Caco-2 (cell line): ENCODE results near the gene HS3ST4. TPM values are rescaled to one million over a fixed set of nuclear protein-coding genes. Genes with fewer than 3 reads are reported as not detected.

ENCODE experiments used
- BruUV-seq: library from RNA; stranded (reverse); fragments of 400-500 nt; replicated peaks from 2 replicates; lab custom pipeline; 2021; lab: Mats Ljungman, UMichigan
- CTCF ChIA-PET: fragments of 300-600 bp; sonication (Branson Sonifier 250); formaldehyde crosslinking; loops from one replicate; lab custom pipeline; 2022; ENCODE audit warnings: antibody characterized with exemption; lab: Charles Lee
- POLR2A ChIA-PET: fragments of 300-600 bp; sonication (Branson Sonifier 250); formaldehyde crosslinking; loops from one replicate; lab custom pipeline; 2022; ENCODE audit warnings: antibody characterized with exemption; lab: Charles Lee
- DNase-seq, 2 experiments: peaks; one replicate each; pipeline versions ENCODE4 v3.0.0 to v3.0.0-alpha.2; 2020 to 2022
- H3K27me3 ChIP-seq: replicated peaks from 2 replicates; pipeline ENCODE4 v1.6.0; 2011; ENCODE audit warnings: low read length; ENCODE audit not compliant: control insufficient read depth, insufficient read depth
- H3K36me3 ChIP-seq: 2 replicates; pipeline ENCODE4 v1.5.1; 2011; ENCODE audit warnings: low read length; ENCODE audit not compliant: control insufficient read depth, insufficient read depth
- H3K4me1 ChIP-seq: fragments of 250-450 bp; sonication (Bioruptor Pico); 2 replicates; pipeline ENCODE4 v1.5.1; 2020; ENCODE audit warnings: mild to moderate bottlenecking
- H3K4me3 ChIP-seq: 2 replicates; pipeline ENCODE4 v1.5.1; 2011; ENCODE audit warnings: low read depth, mild to moderate bottlenecking, control low read depth, low read length
- H3K9me3 ChIP-seq: fragments of 250-450 bp; sonication (Bioruptor Pico); 2 replicates; pipeline ENCODE4 v1.5.1; 2020; ENCODE audit warnings: mild to moderate bottlenecking, moderate library complexity
- H3K27ac Mint-ChIP-seq: one replicate; pipeline ENCODE4 v1.8.0; 2022; ENCODE audit warnings: mixed read lengths; ENCODE audit not compliant: unreplicated experiment
- H3K27me3 Mint-ChIP-seq: one replicate; pipeline ENCODE4 v1.8.0; 2022; ENCODE audit warnings: mixed read lengths; ENCODE audit not compliant: insufficient read depth, unreplicated experiment
- H3K36me3 Mint-ChIP-seq: one replicate; pipeline ENCODE4 v1.8.0; 2022; ENCODE audit warnings: mild to moderate bottlenecking, mixed read lengths; ENCODE audit not compliant: insufficient read depth, unreplicated experiment
- H3K4me1 Mint-ChIP-seq: one replicate; pipeline ENCODE4 v1.8.0; 2022; ENCODE audit warnings: low read depth, mixed read lengths; ENCODE audit not compliant: unreplicated experiment
- H3K4me3 Mint-ChIP-seq: one replicate; pipeline ENCODE4 v1.8.0; 2022; ENCODE audit warnings: mild to moderate bottlenecking, moderate library complexity, mixed read lengths; ENCODE audit not compliant: unreplicated experiment
- H3K9me3 Mint-ChIP-seq: one replicate; pipeline ENCODE4 v1.8.0; 2022; ENCODE audit warnings: mixed read lengths; ENCODE audit not compliant: unreplicated experiment
- intact Hi-C: fragments of 100-400 bp; cut with micrococcal nuclease; formaldehyde crosslinking; loops from one replicate; pipeline ENCODE4 v1.10.0; 2022; ENCODE audit not compliant: unreplicated experiment
- total RNA-seq: library from RNA; stranded (reverse); gene quantifications from 2 replicates; pipeline ENCODE4 v1.2.3, GENCODE V29; 2022
- TF ChIP-seq, protein P1 (sequence below), 2 experiments: fragments of 200-600 bp in 1 of 2; IDR thresholded peaks; 1 replicate in 1 of 2; 2 replicates in 1 of 2; pipeline versions ENCODE4 v1.5.1 to v1.8.0; 2011 to 2022; ENCODE audit warnings: antibody characterized with exemption in 1 of 2, control low read depth in 1 of 2, inconsistent platforms in 1 of 2, low read depth in 1 of 2, low read length in 1 of 2, mild to moderate bottlenecking in 1 of 2, moderate library complexity in 1 of 2; ENCODE audit not compliant: insufficient read depth in 1 of 2, severe bottlenecking in 1 of 2, unreplicated experiment in 1 of 2

Gene HS3ST4
- total RNA-seq, 1 experiment from 2014 or later, result 0.11 TPM

DNA sequence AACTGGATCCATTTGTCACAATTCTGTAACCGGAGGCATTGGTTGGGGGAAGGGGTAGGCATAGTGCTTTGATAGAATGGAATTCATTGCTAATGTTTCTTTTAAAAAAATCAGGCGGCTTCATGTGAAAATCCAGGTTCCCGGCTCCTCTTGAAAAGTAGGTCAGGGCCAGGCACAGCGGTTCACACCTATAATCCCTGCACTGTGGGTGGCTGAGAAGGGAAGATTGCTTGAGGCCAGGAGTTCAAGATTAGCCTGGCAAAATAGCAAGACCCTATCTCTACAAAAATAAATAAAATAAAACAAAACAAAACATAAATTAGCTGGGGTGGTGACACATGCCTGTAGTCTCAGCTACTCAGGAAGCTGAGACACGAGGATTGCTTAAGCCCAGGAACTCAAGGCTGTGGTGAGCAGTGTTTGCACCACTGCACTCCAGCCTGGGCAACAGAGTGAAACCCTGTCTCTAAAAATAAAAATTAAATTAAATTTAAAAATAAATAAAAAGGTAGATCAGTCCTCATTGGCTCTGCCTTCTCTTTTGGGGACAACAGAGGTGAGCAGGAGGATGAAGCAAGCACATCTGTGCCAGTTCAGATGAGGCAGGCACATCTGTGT is 466.5 kb downstream of the HS3ST4 start:
- Histone ChIP-seq H3K36me3 (no peaks in the 10 kb centered on the region), H3K9me3 (no peaks in the 10 kb centered on the region), H3K4me3 (no peak overlapping the region), H3K27me3 (no peaks in the 10 kb centered on the region), H3K4me1 (no peaks in the 10 kb centered on the region)
- ChIA-PET POLR2A (no interaction called here), CTCF (no interaction called here)
- no peak overlapping the region for H3K4me3 Mint-ChIP-seq
- no peaks in the 10 kb centered on the region for H3K36me3 Mint-ChIP-seq
- H3K27ac Mint-ChIP-seq, result no peak overlapping the region
- no peaks in the 10 kb centered on the region for H3K27me3 Mint-ChIP-seq
- no peaks in the 10 kb centered on the region for H3K9me3 Mint-ChIP-seq
- intact Hi-C loops, result no loop called here
- TF ChIP-seq, protein P1, sequence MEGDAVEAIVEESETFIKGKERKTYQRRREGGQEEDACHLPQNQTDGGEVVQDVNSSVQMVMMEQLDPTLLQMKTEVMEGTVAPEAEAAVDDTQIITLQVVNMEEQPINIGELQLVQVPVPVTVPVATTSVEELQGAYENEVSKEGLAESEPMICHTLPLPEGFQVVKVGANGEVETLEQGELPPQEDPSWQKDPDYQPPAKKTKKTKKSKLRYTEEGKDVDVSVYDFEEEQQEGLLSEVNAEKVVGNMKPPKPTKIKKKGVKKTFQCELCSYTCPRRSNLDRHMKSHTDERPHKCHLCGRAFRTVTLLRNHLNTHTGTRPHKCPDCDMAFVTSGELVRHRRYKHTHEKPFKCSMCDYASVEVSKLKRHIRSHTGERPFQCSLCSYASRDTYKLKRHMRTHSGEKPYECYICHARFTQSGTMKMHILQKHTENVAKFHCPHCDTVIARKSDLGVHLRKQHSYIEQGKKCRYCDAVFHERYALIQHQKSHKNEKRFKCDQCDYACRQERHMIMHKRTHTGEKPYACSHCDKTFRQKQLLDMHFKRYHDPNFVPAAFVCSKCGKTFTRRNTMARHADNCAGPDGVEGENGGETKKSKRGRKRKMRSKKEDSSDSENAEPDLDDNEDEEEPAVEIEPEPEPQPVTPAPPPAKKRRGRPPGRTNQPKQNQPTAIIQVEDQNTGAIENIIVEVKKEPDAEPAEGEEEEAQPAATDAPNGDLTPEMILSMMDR (IDR thresholded peaks at IDR 0.05; ENCODE audit: insufficient read depth in 1 of 2, low read depth in 1 of 2, low read length in 1 of 2, severe bottlenecking in 1 of 2, unreplicated experiment in 1 of 2), result no peak
- no TSS peak for BruUV-seq
- H3K4me1 Mint-ChIP-seq, result no peaks in the 10 kb centered on the region
- DNase-seq, result no peak

DNA sequence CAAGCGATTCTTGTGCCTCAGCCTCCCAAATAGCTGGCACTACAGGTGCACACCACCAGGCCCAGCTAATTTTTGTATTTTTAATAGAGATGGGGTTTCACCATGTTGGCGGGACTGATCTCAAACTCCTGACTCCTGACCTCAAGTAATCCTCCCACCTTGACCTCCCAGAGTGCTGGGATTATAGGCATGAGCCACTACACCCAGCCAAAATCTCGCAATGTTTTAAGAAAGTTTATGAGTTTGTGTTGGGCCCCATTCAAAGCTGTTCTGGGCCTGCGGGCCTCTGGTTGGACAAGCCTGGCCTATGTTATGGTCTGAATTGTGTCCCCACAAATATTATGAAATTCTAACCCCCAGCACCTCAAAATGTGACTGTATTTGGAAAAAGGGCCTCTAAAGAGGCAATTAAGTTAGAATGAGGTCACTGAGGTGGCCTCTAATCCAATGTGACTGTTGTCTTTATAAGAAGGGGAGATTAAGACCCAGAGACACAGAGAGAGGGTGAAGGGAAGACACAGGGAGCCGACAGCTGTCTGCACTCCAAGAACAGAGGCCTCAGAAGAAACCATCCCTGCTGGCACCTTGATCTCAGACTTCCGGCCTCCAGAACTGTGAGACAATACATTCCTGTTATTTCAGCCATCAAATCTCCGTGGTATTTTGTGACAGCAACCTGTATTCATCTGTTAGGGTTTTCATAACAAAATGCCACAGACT is 469.9 kb downstream of the HS3ST4 start:
- no peaks in the 10 kb centered on the region for H3K4me1 Mint-ChIP-seq
- CTCF ChIA-PET, result no interaction called here

DNA sequence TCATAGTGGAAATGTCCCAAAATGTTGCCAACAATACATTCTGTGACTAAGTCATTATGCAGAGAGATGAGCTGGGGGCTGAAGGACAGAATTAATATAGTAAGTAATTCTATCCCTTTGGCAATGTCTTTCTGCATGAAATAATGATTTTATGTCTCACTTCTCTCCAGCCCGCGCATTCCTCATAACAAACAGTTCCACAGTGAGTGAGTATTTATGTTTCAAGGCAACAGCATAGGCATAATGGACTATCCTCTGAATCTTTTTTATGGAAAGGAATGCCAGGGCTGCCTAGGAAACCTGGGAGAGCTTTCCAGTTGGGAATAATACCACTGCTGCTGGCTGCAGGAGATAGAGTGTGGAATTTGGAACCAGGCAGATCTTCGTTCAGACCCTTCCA is 477.7 kb downstream of the HS3ST4 start:
- BruUV-seq, result no TSS peak
- Histone ChIP-seq H3K36me3 (no peaks in the 10 kb centered on the region), H3K9me3 (no peaks in the 10 kb centered on the region), H3K27me3 (no peaks in the 10 kb centered on the region), H3K4me3 (no peak overlapping the region), H3K4me1 (no peaks in the 10 kb centered on the region)
- no peaks in the 10 kb centered on the region for H3K36me3 Mint-ChIP-seq
- H3K27ac Mint-ChIP-seq, result no peak overlapping the region
- intact Hi-C loops, result no loop called here
- CTCF ChIA-PET, result no interaction called here
- H3K4me1 Mint-ChIP-seq, result no peaks in the 10 kb centered on the region
- no peaks in the 10 kb centered on the region for H3K9me3 Mint-ChIP-seq
- H3K4me3 Mint-ChIP-seq, result no peak overlapping the region
- TF ChIP-seq, protein P1 (IDR thresholded peaks at IDR 0.05; ENCODE audit: insufficient read depth in 1 of 2, low read depth in 1 of 2, low read length in 1 of 2, severe bottlenecking in 1 of 2, unreplicated experiment in 1 of 2), result no peak
- POLR2A ChIA-PET, result no interaction called here
- no peak for DNase-seq
- peaks cover 2% of the 10 kb centered on the region for H3K27me3 Mint-ChIP-seq

More for the DNA sequence above, 469.9 kb downstream of the HS3ST4 start:
- Mint-ChIP-seq H3K27ac (no peak overlapping the region), H3K36me3 (no peaks in the 10 kb centered on the region), H3K27me3 (peaks cover 2% of the 10 kb centered on the region), H3K9me3 (no peaks in the 10 kb centered on the region), H3K4me3 (no peak overlapping the region)
- H3K4me1 ChIP-seq, result no peaks in the 10 kb centered on the region
- DNase-seq, result no peak
- no TSS peak for BruUV-seq
- H3K27me3 ChIP-seq, result no peaks in the 10 kb centered on the region
- TF ChIP-seq, protein P1 (IDR thresholded peaks at IDR 0.05; ENCODE audit: insufficient read depth in 1 of 2, low read depth in 1 of 2, low read length in 1 of 2, severe bottlenecking in 1 of 2, unreplicated experiment in 1 of 2), result no peak
- H3K4me3 ChIP-seq, result no peak overlapping the region
- no peaks in the 10 kb centered on the region for H3K36me3 ChIP-seq
- H3K9me3 ChIP-seq, result no peaks in the 10 kb centered on the region
- POLR2A ChIA-PET, result no interaction called here
- intact Hi-C loops, result no loop called here
